T-cell (primary cell): ENCODE measurements around the gene VTI1A. TPM values are rescaled to one million over a fixed set of nuclear protein-coding genes. Genes with fewer than 3 reads are reported as not detected.
"Not testable (repeated sequence)": the region's sequence is repeated elsewhere in the genome, so short reads cannot be mapped to it uniquely, and the experiment has no call there.

Experiments used
- ATAC-seq, 4 experiments: fragments of 200-7000 bp in 3 of 4; fragments of 150-1000 bp in 1 of 4; cut with Tn5 transposase; replicated peaks in 1 of 4; 1 replicate in 3 of 4; 2 replicates in 1 of 4; pipeline ENCODE4 v1.10.0; 2021; ENCODE audit warnings: moderate library complexity in 3 of 4, mild to moderate bottlenecking in 2 of 4, moderate number of reproducible peaks in 1 of 4
- CTCF ChIA-PET, 2 donors: fragments of 300-600 bp; sonication (Branson Sonifier 250); formaldehyde crosslinking; loops; one replicate each; lab custom pipeline; 2022; ENCODE audit warnings: antibody characterized with exemption in 2 of 2; lab: Charles Lee
- POLR2A ChIA-PET, 2 donors: fragments of 300-600 bp; sonication (Branson Sonifier 250); formaldehyde crosslinking; loops; one replicate each; lab custom pipeline; 2022; ENCODE audit warnings: antibody characterized with exemption in 2 of 2; lab: Charles Lee
- DNase-seq, 35 experiments: peaks; one replicate each; pipeline versions ENCODE4 v3.0.0 to v3.0.0-alpha.2; 2013 to 2023
- H3K27ac ChIP-seq: one replicate; pipeline ENCODE4 v1.5.1; 2013; ENCODE audit warnings: low read length
- H3K27me3 ChIP-seq, 2 experiments: replicated peaks in 1 of 2; 1 replicate in 1 of 2; 2 replicates in 1 of 2; pipeline versions ENCODE4 v1.6.1 to v1.7.0; 2013; ENCODE audit warnings: low read length in 1 of 2, mixed read lengths in 1 of 2; ENCODE audit not compliant: control insufficient read depth in 2 of 2, insufficient read depth in 2 of 2; ENCODE audit errors: extremely low read depth in 1 of 2
- H3K36me3 ChIP-seq, 2 donors: 1 replicate in 1 of 2; 2 replicates in 1 of 2; pipeline versions ENCODE4 v1.6.1 to v1.7.0; 2013; ENCODE audit warnings: low read length in 1 of 2; ENCODE audit not compliant: control insufficient read depth in 2 of 2, insufficient read depth in 1 of 2; ENCODE audit errors: extremely low read depth in 1 of 2
- H3K4me1 ChIP-seq, 2 experiments: 1 replicate in 1 of 2; 2 replicates in 1 of 2; pipeline versions ENCODE4 v1.6.1 to v1.7.0; 2013; ENCODE audit warnings: low read length in 2 of 2, mixed read lengths in 1 of 2; ENCODE audit not compliant: insufficient read depth in 2 of 2, control insufficient read depth in 1 of 2; ENCODE audit errors: extremely low read depth in 1 of 2
- H3K4me3 ChIP-seq, 2 donors: 1 replicate in 1 of 2; 2 replicates in 1 of 2; pipeline versions ENCODE4 v1.5.1 to v1.7.0; 2013; ENCODE audit warnings: mild to moderate bottlenecking in 2 of 2, low read length in 1 of 2, moderate library complexity in 1 of 2; ENCODE audit not compliant: control insufficient read depth in 1 of 2; ENCODE audit errors: extremely low read depth in 1 of 2
- H3K9me3 ChIP-seq: 2 replicates; pipeline ENCODE4 v1.7.0; 2013
- H3K27ac Mint-ChIP-seq, 2 donors: one replicate each; pipeline ENCODE4 v1.8.0; 2020 to 2021; ENCODE audit warnings: mild to moderate bottlenecking in 2 of 2, mixed read lengths in 2 of 2
- H3K27me3 Mint-ChIP-seq, 2 donors: one replicate each; pipeline ENCODE4 v1.8.0; 2021 to 2022; ENCODE audit warnings: mixed read lengths in 2 of 2
- H3K36me3 Mint-ChIP-seq: one replicate; pipeline ENCODE4 v1.8.0; 2021; ENCODE audit warnings: mixed read lengths
- H3K4me1 Mint-ChIP-seq, 3 donors: one replicate each; pipeline ENCODE4 v1.8.0; 2020 to 2022; ENCODE audit warnings: mixed read lengths in 3 of 3, mild to moderate bottlenecking in 1 of 3
- H3K4me3 Mint-ChIP-seq, 3 donors: one replicate each; pipeline ENCODE4 v1.8.0; 2020 to 2022; ENCODE audit warnings: mild to moderate bottlenecking in 3 of 3, mixed read lengths in 3 of 3, moderate library complexity in 3 of 3
- H3K9me3 Mint-ChIP-seq, 3 donors: one replicate each; pipeline ENCODE4 v1.8.0; 2020 to 2022; ENCODE audit warnings: mixed read lengths in 3 of 3
- WGBS: methylation state at CpG from one replicate; pipeline ENCODE4 v1.1.5; 2013; ENCODE audit warnings: missing lambda C conversion rate; ENCODE audit not compliant: insufficient coverage; 5-methylcytosine and 5-hydroxymethylcytosine counted together
- total RNA-seq, 35 experiments: library from RNA in 6 of 35; stranded (reverse) in 6 of 35; fragments of 120-200 nt in 1 of 35; gene quantifications; one replicate each; pipeline versions ENCODE4 v1.2.1 to v1.2.4 and lab custom pipeline; 2013 to 2026

The VTI1A gene
- total RNA-seq, 5 donors from 2014 or later (not counting 1 experiment from before 2014, with no cell fraction given) = 41.3 to 53.6 (median 43.5) TPM

DNA sequence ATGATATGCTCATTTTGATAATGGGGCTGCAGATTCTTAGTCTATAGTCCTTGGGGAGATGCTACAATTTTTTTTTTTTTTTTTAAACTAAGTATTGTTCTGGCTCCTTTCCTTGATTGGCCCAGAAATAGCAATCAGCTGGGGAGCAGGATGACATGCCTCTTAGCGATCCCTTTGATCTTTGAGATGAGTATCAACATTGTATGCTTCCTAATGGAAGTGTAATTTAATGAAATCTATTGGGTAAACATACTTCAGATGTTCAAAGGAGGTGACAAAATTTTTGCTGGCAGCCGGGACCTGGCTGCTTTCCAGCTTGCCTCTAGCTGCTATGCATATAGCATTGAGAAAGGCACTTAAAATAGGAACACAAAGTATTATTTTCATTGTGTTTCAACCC lies 43.5 kb downstream of the VTI1A start:
- peaks cover 4 to 16% (median 7%) of the 10 kb centered on the region in 3 donors for H3K4me1 Mint-ChIP-seq
- H3K27ac ChIP-seq = no peak overlapping the region
- H3K4me3 Mint-ChIP-seq = no peak overlapping the region
- ChIA-PET CTCF (no interaction called here), POLR2A (interaction anchor here in 1 of 2 donors (0.6 kb wide), 1 partner anchor 9 kb away, joined by 3 read pairs; no protein-coding TSS in a partner anchor)
- H3K27me3 Mint-ChIP-seq = no peaks in the 10 kb centered on the region
- no peak overlapping the region for H3K27ac Mint-ChIP-seq
- DNase-seq (no peak), ATAC-seq (no peak)
- H3K9me3 ChIP-seq = no peaks in the 10 kb centered on the region
- H3K36me3 Mint-ChIP-seq = peaks cover 3% of the 10 kb centered on the region
- H3K9me3 Mint-ChIP-seq = no peaks in the 10 kb centered on the region
- H3K36me3 ChIP-seq = no peaks in the 10 kb centered on the region
- WGBS = 100% methylated on average over 1 of the region's 2 CpGs
- H3K27me3 ChIP-seq = no peaks in the 10 kb centered on the region
- no peaks in the 10 kb centered on the region for H3K4me1 ChIP-seq
- H3K4me3 ChIP-seq = no peak overlapping the region

DNA sequence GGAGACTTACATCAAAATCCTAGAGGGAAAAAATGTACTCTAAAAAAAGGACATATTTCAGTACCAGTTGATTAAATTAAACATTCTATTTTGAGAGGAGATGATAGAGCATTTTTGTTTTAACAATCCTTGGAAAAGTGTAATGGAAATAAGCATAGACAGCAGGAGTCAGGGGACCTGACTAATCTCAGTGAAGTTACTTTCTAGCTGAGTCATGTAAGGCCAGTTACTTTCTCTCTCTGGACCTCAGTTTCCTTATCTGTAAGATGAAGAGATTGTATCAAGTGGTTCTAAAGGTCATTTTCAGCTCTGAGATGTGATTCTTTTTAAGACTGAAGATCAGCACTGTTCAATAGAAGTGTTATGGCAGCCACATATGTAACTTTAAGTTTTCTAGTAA lies 44.1 kb downstream of the VTI1A start:
- Histone ChIP-seq H3K27me3 (no peaks in the 10 kb centered on the region), H3K4me1 (no peaks in the 10 kb centered on the region), H3K36me3 (no peaks in the 10 kb centered on the region), H3K9me3 (no peaks in the 10 kb centered on the region), H3K4me3 (no peak overlapping the region), H3K27ac (no peak overlapping the region)
- Mint-ChIP-seq H3K27ac (no peak overlapping the region), H3K27me3 (no peaks in the 10 kb centered on the region), H3K4me3 (no peak overlapping the region), H3K4me1 (peaks cover 4 to 12% (median 7%) of the 10 kb centered on the region in 3 donors), H3K36me3 (peaks cover 3% of the 10 kb centered on the region), H3K9me3 (no peaks in the 10 kb centered on the region)
- ChIA-PET CTCF (interaction anchor here in 1 of 2 donors (1.2 kb wide), 1 partner anchor 19 kb away, joined by 3 read pairs; no protein-coding TSS in a partner anchor), POLR2A (interaction anchor here in 1 of 2 donors (0.6 kb wide), 1 partner anchor 18 kb away, joined by 6 read pairs; no protein-coding TSS in a partner anchor)
- ATAC-seq (no peak), DNase-seq (no peak)

DNA sequence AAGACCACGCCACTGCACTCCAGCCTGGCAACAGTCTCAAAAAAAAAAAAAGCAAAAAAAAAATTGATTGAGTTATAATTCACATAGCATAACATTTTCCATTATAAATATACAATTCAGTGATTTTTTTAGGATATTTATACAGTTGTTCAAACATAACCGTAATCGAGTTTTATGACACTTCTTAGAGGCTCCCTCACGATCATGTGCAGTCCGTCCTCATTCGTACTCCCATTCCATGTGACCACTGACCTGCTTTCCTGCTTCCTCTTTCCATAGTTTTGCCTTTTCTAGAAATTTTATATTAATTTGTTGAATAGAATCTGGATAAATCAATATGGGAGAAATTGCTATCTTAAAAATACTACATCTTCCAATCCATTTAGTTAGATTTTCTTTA lies 45.7 kb downstream of the VTI1A start:
- Mint-ChIP-seq H3K4me3 (no peak overlapping the region), H3K4me1 (peaks cover 4 to 17% (median 11%) of the 10 kb centered on the region in 3 donors), H3K9me3 (no peaks in the 10 kb centered on the region), H3K36me3 (peaks cover 3% of the 10 kb centered on the region), H3K27me3 (no peaks in the 10 kb centered on the region), H3K27ac (no peak overlapping the region)
- Histone ChIP-seq H3K4me3 (no peak overlapping the region), H3K4me1 (no peaks in the 10 kb centered on the region), H3K36me3 (no peaks in the 10 kb centered on the region), H3K27me3 (no peaks in the 10 kb centered on the region), H3K9me3 (no peaks in the 10 kb centered on the region), H3K27ac (no peak overlapping the region)
- ChIA-PET CTCF (no interaction called here), POLR2A (no interaction called here)
- DNase-seq = no peak
- no CpG with 5 or more reads among the region's 6 CpGs for WGBS
- no peak for ATAC-seq

DNA sequence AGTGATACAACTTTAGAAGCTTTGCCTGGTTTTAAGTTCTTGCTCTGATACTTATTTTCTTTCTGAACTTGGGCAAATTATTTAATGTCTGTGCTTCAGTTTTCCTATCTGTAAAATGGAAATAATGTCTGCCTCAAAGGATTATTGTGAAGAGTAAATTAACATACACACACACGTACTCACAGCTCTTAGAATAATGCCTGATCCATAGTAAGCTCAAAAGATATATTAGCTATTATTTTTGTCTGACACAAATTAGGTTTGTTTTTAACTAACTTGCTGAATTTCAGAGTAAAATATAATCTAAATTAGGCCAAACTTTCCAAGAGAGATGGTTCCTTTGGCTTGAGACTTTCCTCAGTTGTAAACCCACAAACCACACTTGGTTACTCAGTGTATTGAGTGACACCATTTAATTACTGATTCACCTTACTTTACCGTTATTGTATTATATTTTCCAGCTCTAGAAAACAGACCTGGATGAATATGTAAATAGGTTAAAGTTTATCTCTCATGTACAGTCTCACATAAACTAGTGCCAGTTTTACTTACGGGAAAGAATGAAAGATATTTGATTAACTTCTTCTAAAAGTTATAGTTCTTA lies 50.4 kb downstream of the VTI1A start:
- H3K4me3 Mint-ChIP-seq = no peak overlapping the region
- Histone ChIP-seq H3K27ac (no peak overlapping the region), H3K9me3 (no peaks in the 10 kb centered on the region), H3K27me3 (no peaks in the 10 kb centered on the region), H3K36me3 (no peaks in the 10 kb centered on the region), H3K4me1 (no peaks in the 10 kb centered on the region), H3K4me3 (no peak overlapping the region)
- ChIA-PET POLR2A (interaction anchor here in 1 of 2 donors (0.7 kb wide), 1 partner anchor 50 kb away, joined by 3 read pairs; the partner anchor contains the start of gene VTI1A), CTCF (no interaction called here)
- ATAC-seq = no peak
- DNase-seq = no peak
- H3K9me3 Mint-ChIP-seq = no peaks in the 10 kb centered on the region
- no peaks in the 10 kb centered on the region for H3K27me3 Mint-ChIP-seq
- no CpG with 5 or more reads among the region's 3 CpGs for WGBS
- H3K36me3 Mint-ChIP-seq = peaks cover 14% of the 10 kb centered on the region
- peaks cover 6 to 11% (median 10%) of the 10 kb centered on the region in 3 donors for H3K4me1 Mint-ChIP-seq
- H3K27ac Mint-ChIP-seq = no peak overlapping the region

DNA sequence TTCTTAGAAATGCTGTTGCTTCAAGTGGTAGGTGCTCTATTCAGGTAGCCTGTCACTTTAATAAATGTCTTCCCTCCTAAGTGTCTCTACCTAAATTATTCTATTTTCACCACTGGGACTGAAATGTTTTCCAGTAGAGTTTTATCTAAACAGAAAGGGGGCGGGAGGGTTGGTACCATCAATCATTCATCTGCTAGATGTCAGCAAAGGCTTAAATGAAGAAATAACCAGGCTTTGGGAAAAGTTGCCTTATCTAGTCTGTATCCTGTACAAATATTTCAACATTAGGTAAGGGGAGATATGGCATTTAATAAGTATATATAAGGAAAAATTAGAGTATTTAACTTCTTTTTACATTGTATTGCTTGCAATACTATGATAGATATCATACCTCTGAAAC lies 51.8 kb downstream of the VTI1A start:
- no peak overlapping the region for H3K4me3 Mint-ChIP-seq
- H3K9me3 Mint-ChIP-seq = no peaks in the 10 kb centered on the region
- POLR2A ChIA-PET = no interaction called here

DNA sequence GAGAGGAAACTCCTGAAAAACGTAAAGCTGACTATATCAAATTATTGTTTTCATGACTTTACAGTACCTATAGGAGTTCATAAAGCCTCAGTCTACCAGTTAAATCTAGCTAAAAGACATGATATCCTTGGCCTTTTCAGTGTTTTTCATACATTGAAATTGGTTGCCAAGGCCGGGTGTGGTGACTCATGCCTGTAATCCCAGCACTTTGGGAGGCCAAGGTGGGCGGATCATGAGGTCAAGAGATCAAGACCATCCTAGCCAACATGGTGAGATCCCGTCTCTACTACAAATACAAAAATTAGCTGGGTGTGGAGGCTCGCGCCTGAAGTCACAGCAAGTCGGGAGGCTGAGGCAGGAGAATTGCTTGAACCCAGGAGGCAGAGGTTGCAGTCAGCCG lies 53.0 kb downstream of the VTI1A start:
- 83% methylated on average over 2 of the region's 8 CpGs for WGBS
- not testable (repeated sequence) for H3K27me3 Mint-ChIP-seq, H3K4me3 Mint-ChIP-seq, H3K27me3 ChIP-seq, H3K36me3 ChIP-seq, H3K4me1 ChIP-seq, H3K27ac Mint-ChIP-seq, H3K9me3 Mint-ChIP-seq, H3K4me3 ChIP-seq, ATAC-seq, H3K27ac ChIP-seq, DNase-seq, H3K9me3 ChIP-seq
- ChIA-PET CTCF (interaction anchor here in 1 of 2 donors (0.5 kb wide), 1 partner anchor 27 kb away, joined by 3 read pairs; no protein-coding TSS in a partner anchor), POLR2A (interaction anchor here in 1 of 2 donors (0.7 kb wide), 1 partner anchor 860 kb away, joined by 3 read pairs; no protein-coding TSS in a partner anchor)
- peaks cover 13 to 25% (median 15%) of the 10 kb centered on the region in 3 donors for H3K4me1 Mint-ChIP-seq
- H3K36me3 Mint-ChIP-seq = peaks cover 19% of the 10 kb centered on the region

More for the DNA sequence above, 51.8 kb downstream of the VTI1A start:
- no peak overlapping the region for H3K4me3 ChIP-seq
- Mint-ChIP-seq H3K36me3 (peaks cover 14% of the 10 kb centered on the region), H3K27ac (no peak overlapping the region), H3K4me1 (peaks cover 9 to 17% (median 10%) of the 10 kb centered on the region in 3 donors), H3K27me3 (no peaks in the 10 kb centered on the region)
- no peaks in the 10 kb centered on the region for H3K27me3 ChIP-seq
- WGBS = no CpG with 5 or more reads among the region's 1 CpG
- no peak overlapping the region for H3K27ac ChIP-seq
- ATAC-seq (no peak), DNase-seq (no peak)
- no peaks in the 10 kb centered on the region for H3K4me1 ChIP-seq
- CTCF ChIA-PET = no interaction called here
- no peaks in the 10 kb centered on the region for H3K36me3 ChIP-seq
- H3K9me3 ChIP-seq = no peaks in the 10 kb centered on the region
